GM06990 (cell line): Measurements from ENCODE around the gene PTGR3.

ENCODE experiments used
- DNase-seq: peaks from one replicate; pipeline ENCODE4 v3.0.0-alpha.2; 2011; ENCODE audit not compliant: insufficient read length; ENCODE audit errors: extremely low read depth
- H3K27me3 ChIP-seq: replicated peaks from 2 replicates; pipeline ENCODE4 v1.6.0; 2011; ENCODE audit warnings: low read length; ENCODE audit not compliant: control insufficient read depth, insufficient read depth
- H3K36me3 ChIP-seq: 2 replicates; pipeline ENCODE4 v1.5.1; 2011; ENCODE audit warnings: low read length; ENCODE audit not compliant: control insufficient read depth, insufficient read depth
- H3K4me3 ChIP-seq: replicated peaks from 2 replicates; pipeline ENCODE4 v1.5.1; 2011; ENCODE audit warnings: low read depth, mild to moderate bottlenecking, control low read depth, low read length
- CTCF ChIP-seq: IDR thresholded peaks from 2 replicates; pipeline ENCODE4 v1.5.1; 2011; ENCODE audit warnings: low read length, control low read depth, mild to moderate bottlenecking, inconsistent platforms; ENCODE audit not compliant: insufficient read depth, poor library complexity, severe bottlenecking

Gene PTGR3

GRCh38 chr18:75165926-75166325, 43.0 kb downstream of the PTGR3 start:
- Histone ChIP-seq H3K4me3 (no peak overlapping the region), H3K27me3 (no peaks in the 10 kb centered on the region), H3K36me3 (no peaks in the 10 kb centered on the region)
- no peak for DNase-seq
- TF ChIP-seq CTCF = no peak

GRCh38 chr18:75164479-75164878, 44.5 kb downstream of the PTGR3 start:
- DNase-seq = no peak
- H3K4me3 ChIP-seq = no peak overlapping the region
- no peak for TF ChIP-seq CTCF
- no peaks in the 10 kb centered on the region for H3K36me3 ChIP-seq
- no peaks in the 10 kb centered on the region for H3K27me3 ChIP-seq

GRCh38 chr18:75163736-75164135, 45.2 kb downstream of the PTGR3 start:
- Histone ChIP-seq H3K27me3 (no peaks in the 10 kb centered on the region), H3K36me3 (no peaks in the 10 kb centered on the region), H3K4me3 (no peak overlapping the region)
- DNase-seq = no peak
- no peak for TF ChIP-seq CTCF

- no peak for TF ChIP-seq CTCF
- no peak for DNase-seq
- Histone ChIP-seq H3K36me3 (no peaks in the 10 kb centered on the region), H3K4me3 (no peak overlapping the region), H3K27me3 (no peaks in the 10 kb centered on the region)
Observed at GRCh38 chr18:75162978-75163377, 46.0 kb downstream of the PTGR3 start.

- no peaks in the 10 kb centered on the region for H3K36me3 ChIP-seq
- TF ChIP-seq CTCF = no peak
- H3K4me3 ChIP-seq = no peak overlapping the region
- no peaks in the 10 kb centered on the region for H3K27me3 ChIP-seq
- DNase-seq = no peak
Observed at GRCh38 chr18:75162467-75162866, 46.5 kb downstream of the PTGR3 start.

GRCh38 chr18:75161256-75162028, 47.5 kb downstream of the PTGR3 start:
- DNase-seq = peak; percentile 31
- TF ChIP-seq CTCF = peak; percentile 37
- Histone ChIP-seq H3K36me3 (no peaks in the 10 kb centered on the region), H3K27me3 (no peaks in the 10 kb centered on the region), H3K4me3 (peak overlapping the region; percentile 67)
